GM13976 (cell line): ENCODE results near the gene SLC27A6.

Experiments used
- DNase-seq: peaks from one replicate; pipeline ENCODE4 v3.0.0; 2012; ENCODE audit warnings: low spot score
- CTCF ChIP-seq: IDR thresholded peaks from 2 replicates; pipeline ENCODE4 v1.5.1; 2012; ENCODE audit warnings: borderline replicate concordance, mild to moderate bottlenecking; ENCODE audit not compliant: insufficient read depth; ENCODE audit errors: extremely low read depth, missing control alignments, control extremely low read depth
- in situ Hi-C: fragments of 300-500 bp; cut with MboI; formaldehyde crosslinking; loops from one replicate; pipeline ENCODE4 v1.12.0; 2022; ENCODE audit warnings: low sequenced_read_pairs, mixed read lengths, inconsistent platforms; ENCODE audit not compliant: unreplicated experiment

SLC27A6 gene

GRCh38 chr5:128988476-128988875, 23.2 kb downstream of the SLC27A6 start:
- no peak for DNase-seq
- TF ChIP-seq CTCF = no peak
- in situ Hi-C loops = no loop called here

DNA sequence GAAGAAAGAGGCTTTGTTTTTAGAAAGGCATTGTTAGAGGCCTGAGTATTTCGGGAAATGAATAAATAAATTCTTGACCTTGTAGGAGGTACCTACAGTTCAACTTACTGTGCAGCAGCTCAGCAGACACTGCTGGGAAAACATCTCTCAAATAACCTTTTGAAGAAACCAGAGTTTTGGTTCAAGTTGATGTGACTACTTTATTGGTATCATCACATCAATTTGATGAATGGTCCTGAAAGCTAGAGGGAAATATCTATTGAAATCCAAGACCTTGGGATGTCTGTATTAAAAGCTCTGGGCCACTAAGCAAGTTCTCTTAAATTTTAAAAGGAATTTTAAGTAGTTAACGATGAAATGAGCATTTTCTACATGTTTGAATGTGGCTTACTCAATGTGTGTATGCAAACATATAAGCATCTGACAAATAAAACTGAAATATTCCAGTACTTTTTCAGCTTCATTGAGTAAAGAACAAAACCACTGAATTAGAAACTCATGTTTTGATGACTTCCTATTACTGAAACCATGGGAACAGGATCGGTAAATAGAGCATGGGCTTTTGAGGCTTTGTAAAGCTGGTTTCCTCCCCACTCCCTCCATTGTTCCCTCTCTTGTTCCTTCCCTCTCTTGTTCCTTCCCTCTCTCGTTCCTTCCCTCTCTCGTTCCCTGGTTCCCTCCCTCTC, 36.7 kb downstream of the SLC27A6 start:
- in situ Hi-C loops = no loop called here
- TF ChIP-seq CTCF = no peak
- DNase-seq = no peak

GRCh38 chr5:129002527-129002842, 37.2 kb downstream of the SLC27A6 start:
- no peak for DNase-seq
- TF ChIP-seq CTCF = no peak
- in situ Hi-C loops = no loop called here

- in situ Hi-C loops = no loop called here
- DNase-seq = no peak
- TF ChIP-seq CTCF = no peak
Measured at GRCh38 chr5:129003232-129003631, 37.9 kb downstream of the SLC27A6 start.

DNA sequence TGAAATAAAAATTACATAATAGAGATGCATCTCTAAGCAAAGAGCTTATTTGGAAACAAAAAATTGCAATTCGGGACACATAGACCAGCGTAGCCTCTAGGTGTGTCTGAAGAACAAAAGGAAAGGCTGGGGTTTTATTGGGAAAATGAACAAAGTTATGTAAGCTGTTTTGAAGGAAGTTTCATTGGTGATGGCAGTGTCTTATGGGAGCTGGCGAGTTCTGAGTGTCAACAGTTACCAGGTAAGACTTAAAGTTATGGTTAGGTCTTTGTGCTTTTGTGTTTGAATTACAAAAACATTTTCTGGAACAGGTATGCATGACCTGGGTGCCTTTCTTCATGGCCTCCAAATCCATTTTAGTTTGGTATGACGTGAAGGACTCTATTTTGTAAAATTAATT, 48.9 kb downstream of the SLC27A6 start:
- TF ChIP-seq CTCF = no peak
- no peak for DNase-seq
- in situ Hi-C loops = no loop called here

GRCh38 chr5:129018837-129019236, 53.5 kb downstream of the SLC27A6 start:
- no peak for DNase-seq
- in situ Hi-C loops = no loop called here
- no peak for TF ChIP-seq CTCF

- in situ Hi-C loops = no loop called here
- TF ChIP-seq CTCF = no peak
- no peak for DNase-seq
Measured at GRCh38 chr5:129019401-129019908, 54.2 kb downstream of the SLC27A6 start.
